Uterus (tissue), 2 donors: ENCODE results near the gene RPIA.
"Not testable (repeated sequence)": the region's sequence is repeated elsewhere in the genome, so short reads cannot be mapped to it uniquely, and the experiment has no call there.

Experiments used
- CTCF ChIP-seq, 4 experiments: fragments of 200-600 bp in 2 of 4; fragments of 450-650 bp in 2 of 4; sonication (generic) in 2 of 4; IDR thresholded peaks; one replicate each; pipeline ENCODE4 v1.5.1; 2016 to 2019; ENCODE audit warnings: antibody characterized with exemption in 4 of 4, mild to moderate bottlenecking in 2 of 4, moderate library complexity in 1 of 4
- POLR2A ChIP-seq, 2 donors: fragments of 450-650 bp; IDR thresholded peaks; one replicate each; pipeline ENCODE4 v1.6.1; 2016; ENCODE audit warnings: antibody characterized with exemption in 2 of 2, mild to moderate bottlenecking in 1 of 2, moderate library complexity in 1 of 2

- TF ChIP-seq CTCF, POLR2A (IDR thresholded peaks at IDR 0.05): not testable (repeated sequence)
Observed at GRCh38 chr2:88645291-88645882, 46.1 kb upstream of the RPIA start.
